H1 (cell line): Measurements from ENCODE around the gene ENO4. TPM values are rescaled to one million over a fixed set of nuclear protein-coding genes. Genes with fewer than 3 reads are reported as not detected.

Source experiments
- CTCF ChIA-PET: fragments of 300-600 bp; sonication (Branson Sonifier 250); formaldehyde crosslinking; loops from one replicate; lab custom pipeline; 2021; ENCODE audit not compliant: partially characterized antibody; lab: Charles Lee
- POLR2A ChIA-PET: fragments of 300-600 bp; sonication (Branson Sonifier 250); formaldehyde crosslinking; loops from one replicate; lab custom pipeline; 2021; ENCODE audit warnings: inconsistent platforms; ENCODE audit not compliant: partially characterized antibody; lab: Charles Lee
- DNase-seq, 2 experiments: peaks; one replicate each; pipeline versions ENCODE4 v3.0.0 to v3.0.0-alpha.2; 2010 to 2022; ENCODE audit warnings: low spot score in 2 of 2, low read depth in 1 of 2, mixed read lengths in 1 of 2
- FAIRE-seq: peaks from 2 replicates; lab custom pipeline; 2011; peaks lifted over from hg19 to GRCh38; lab: Jason Lieb, UNC
- H2AFZ ChIP-seq: 2 replicates; pipeline ENCODE4 v1.8.1; 2012; ENCODE audit warnings: low read length, inconsistent platforms
- H2AK5ac ChIP-seq: 2 replicates; pipeline ENCODE4 v1.6.1; 2013; ENCODE audit warnings: low read depth, low read length
- H2BK120ac ChIP-seq: replicated peaks from 2 replicates; pipeline ENCODE3; 2013; ENCODE audit warnings: low read depth, low read length, inconsistent platforms
- H2BK12ac ChIP-seq: 2 replicates; pipeline ENCODE4 v1.6.1; 2013; ENCODE audit warnings: low read depth, low read length
- H2BK15ac ChIP-seq: 2 replicates; pipeline ENCODE4 v1.6.1; 2013; ENCODE audit warnings: low read length
- H2BK20ac ChIP-seq: 2 replicates; pipeline ENCODE4 v1.6.1; 2013; ENCODE audit warnings: low read length
- H2BK5ac ChIP-seq: 2 replicates; pipeline ENCODE4 v1.6.1; 2013; ENCODE audit warnings: low read depth, low read length
- H3K14ac ChIP-seq: 2 replicates; pipeline ENCODE4 v1.6.1; 2013; ENCODE audit warnings: inconsistent platforms; ENCODE audit not compliant: insufficient read length
- H3K18ac ChIP-seq: 2 replicates; pipeline ENCODE4 v1.6.1; 2013; ENCODE audit warnings: low read length; ENCODE audit errors: extremely low read depth
- H3K23ac ChIP-seq: 2 replicates; pipeline ENCODE4 v1.6.1; 2013; ENCODE audit warnings: inconsistent platforms; ENCODE audit not compliant: insufficient read length
- H3K23me2 ChIP-seq: 2 replicates; pipeline ENCODE4 v1.6.1; 2013; ENCODE audit warnings: low read depth, low read length
- H3K27ac ChIP-seq: 2 replicates; pipeline ENCODE4 v1.6.1; 2011; ENCODE audit warnings: low read depth, low read length, inconsistent platforms
- H3K27me3 ChIP-seq, 4 experiments: replicated peaks in 1 of 4; 1 replicate in 1 of 4; 2 replicates in 3 of 4; pipeline versions ENCODE4 v1.6.1 to v1.8.1; 2011 to 2013; ENCODE audit warnings: low read length in 3 of 4, mild to moderate bottlenecking in 3 of 4, inconsistent platforms in 2 of 4, mixed read lengths in 2 of 4, moderate library complexity in 1 of 4; ENCODE audit not compliant: control insufficient read depth in 3 of 4, insufficient read depth in 3 of 4; ENCODE audit errors: extremely low read depth in 1 of 4
- H3K36me3 ChIP-seq, 4 experiments: 2 replicates each; pipeline versions ENCODE4 v1.6.1 to v1.8.1; 2011 to 2013; ENCODE audit warnings: mild to moderate bottlenecking in 4 of 4, low read length in 3 of 4, moderate library complexity in 2 of 4, control low read depth in 1 of 4, inconsistent platforms in 1 of 4; ENCODE audit not compliant: insufficient read depth in 4 of 4, control insufficient read depth in 2 of 4
- H3K4ac ChIP-seq: replicated peaks from 2 replicates; pipeline ENCODE3; 2013; ENCODE audit warnings: low read length, low read depth, mixed read lengths, inconsistent platforms; ENCODE audit not compliant: insufficient read length
- H3K4me1 ChIP-seq, 4 experiments: replicated peaks in 1 of 4; 1 replicate in 1 of 4; 2 replicates in 3 of 4; pipeline versions ENCODE4 v1.6.1 to v1.8.1; 2011 to 2013; ENCODE audit warnings: low read length in 3 of 4, inconsistent platforms in 2 of 4, mixed read lengths in 1 of 4; ENCODE audit not compliant: insufficient read depth in 4 of 4, control insufficient read depth in 3 of 4
- H3K4me2 ChIP-seq, 2 experiments: 2 replicates each; pipeline versions ENCODE4 v1.6.1 to v1.8.1; 2011 to 2013; ENCODE audit warnings: low read depth in 2 of 2, low read length in 2 of 2, control low read depth in 1 of 2, inconsistent platforms in 1 of 2, mild to moderate bottlenecking in 1 of 2; ENCODE audit not compliant: insufficient read depth in 1 of 2
- H3K4me3 ChIP-seq, 4 experiments: fragments of 200-600, 300-600 bp in 1 of 4; sonication (generic), shearing (Covaris generic), sonication (Bioruptor Twin) in 1 of 4; 2 replicates each; pipeline versions ENCODE4 v1.5.1 to v1.8.1; 2011 to 2016; ENCODE audit warnings: low read length in 4 of 4, low read depth in 3 of 4, control low read depth in 2 of 4, inconsistent platforms in 2 of 4, mild to moderate bottlenecking in 2 of 4, mixed read lengths in 1 of 4, moderate library complexity in 1 of 4; ENCODE audit not compliant: insufficient read depth in 2 of 4; ENCODE audit errors: extremely low read depth in 1 of 4
- H3K56ac ChIP-seq: replicated peaks from 2 replicates; pipeline ENCODE3; 2013; ENCODE audit warnings: low read depth, mild to moderate bottlenecking, mixed read lengths, low read length, inconsistent platforms; ENCODE audit not compliant: insufficient read length
- H3K79me1 ChIP-seq: 2 replicates; pipeline ENCODE4 v1.6.1; 2013; ENCODE audit warnings: low read depth, low read length, control low read depth
- H3K79me2 ChIP-seq, 2 experiments: 2 replicates each; pipeline versions ENCODE4 v1.6.1 to v1.8.1; 2012 to 2013; ENCODE audit warnings: low read length in 2 of 2, mild to moderate bottlenecking in 2 of 2, inconsistent platforms in 1 of 2; ENCODE audit not compliant: insufficient read depth in 2 of 2, control insufficient read depth in 1 of 2
- H3K9ac ChIP-seq, 4 experiments: replicated peaks in 1 of 4; 1 replicate in 1 of 4; 2 replicates in 3 of 4; pipeline versions ENCODE4 v1.6.1 to v1.8.1; 2011 to 2013; ENCODE audit warnings: low read depth in 3 of 4, low read length in 3 of 4, control low read depth in 2 of 4, mild to moderate bottlenecking in 2 of 4, moderate library complexity in 2 of 4, inconsistent platforms in 1 of 4; ENCODE audit errors: extremely low read depth in 1 of 4
- H3K9me3 ChIP-seq, 2 experiments: 2 replicates each; pipeline versions ENCODE4 v1.6.1 to v1.8.1; 2012 to 2013; ENCODE audit warnings: mild to moderate bottlenecking in 2 of 2, moderate library complexity in 2 of 2, control low read depth in 1 of 2, inconsistent platforms in 1 of 2, low read depth in 1 of 2, low read length in 1 of 2, mixed read lengths in 1 of 2; ENCODE audit not compliant: insufficient read depth in 2 of 2
- H4K20me1 ChIP-seq, 2 experiments: replicated peaks in 1 of 2; 2 replicates each; pipeline versions ENCODE3 to v1.8.1; 2011 to 2013; ENCODE audit warnings: inconsistent platforms in 2 of 2, low read length in 2 of 2, mild to moderate bottlenecking in 1 of 2; ENCODE audit not compliant: insufficient read depth in 2 of 2, control insufficient read depth in 1 of 2
- H4K5ac ChIP-seq: 2 replicates; pipeline ENCODE4 v1.6.1; 2013; ENCODE audit warnings: low read length, low read depth, mixed read lengths, inconsistent platforms; ENCODE audit not compliant: insufficient read length
- H4K8ac ChIP-seq: 2 replicates; pipeline ENCODE4 v1.8.0; 2013; ENCODE audit warnings: mild to moderate bottlenecking, moderate library complexity, low read length, inconsistent platforms; ENCODE audit not compliant: insufficient read depth; ENCODE audit errors: extremely low read depth
- H4K91ac ChIP-seq: replicated peaks from 2 replicates; pipeline ENCODE3; 2013; ENCODE audit warnings: low read length, mixed read lengths, inconsistent platforms; ENCODE audit not compliant: insufficient read length
- EZH2 ChIP-seq: fragments of 200-600 bp; sonication (generic); IDR thresholded peaks from 2 replicates; pipeline ENCODE4 v1.7.1; 2012; ENCODE audit warnings: low read depth, mild to moderate bottlenecking, moderate library complexity, low read length, inconsistent platforms; ENCODE audit not compliant: severe bottlenecking
- RXRA ChIP-seq: IDR thresholded peaks from 2 replicates; pipeline ENCODE4 v1.6.1; 2011; ENCODE audit warnings: low read depth, mild to moderate bottlenecking, low read length, moderate library complexity; ENCODE audit not compliant: insufficient read depth
- WGBS, 2 experiments: shearing (Covaris generic) in 1 of 2; methylation state at CpG; one replicate each; pipeline versions ENCODE4 v1.1.6 to v1.1.7; 2013 to 2015; ENCODE audit warnings: low lambda C conversion rate in 2 of 2, mixed read lengths in 2 of 2, inconsistent platforms in 1 of 2, low coverage in 1 of 2, missing lambda C conversion rate in 1 of 2; ENCODE audit not compliant: insufficient replicate concordance in 2 of 2, insufficient coverage in 1 of 2, insufficient read length in 1 of 2; ENCODE audit errors: extremely low coverage in 1 of 2, missing lambda C conversion rate in 1 of 2; 5-methylcytosine and 5-hydroxymethylcytosine counted together
- polyA plus RNA-seq, 7 experiments: library from polyadenylated mRNA; depleted of rRNA in 3 of 7; stranded (reverse) in 5 of 7; unstranded in 2 of 7; fragments of >200 nt in 5 of 7; fragments of 200-250 nt in 2 of 7; gene quantifications; 1 replicate in 5 of 7; 2 replicates in 1 of 7; 4 replicates in 1 of 7; pipeline versions ENCODE4 v1.2.1 to v1.2.3, GENCODE V29; 2011 to 2013; ENCODE audit warnings: missing spikeins in 2 of 7, mixed read lengths in 2 of 7
- total RNA-seq: library from RNA; stranded (reverse); fragmentation: NEBNext Ultra II Directional; extraction: Animal tissue kit (Norgen Biotek cat#: 25700); gene quantifications from 2 replicates; pipeline ENCODE4 v1.2.1, GENCODE V29; 2021

The ENO4 gene
- total and polyA plus RNA-seq, 2 of the 8 experiments (the other 6 are each of a cell fraction or from before 2014, with no cell fraction given): 0.77 TPM; not detected in 1

DNA sequence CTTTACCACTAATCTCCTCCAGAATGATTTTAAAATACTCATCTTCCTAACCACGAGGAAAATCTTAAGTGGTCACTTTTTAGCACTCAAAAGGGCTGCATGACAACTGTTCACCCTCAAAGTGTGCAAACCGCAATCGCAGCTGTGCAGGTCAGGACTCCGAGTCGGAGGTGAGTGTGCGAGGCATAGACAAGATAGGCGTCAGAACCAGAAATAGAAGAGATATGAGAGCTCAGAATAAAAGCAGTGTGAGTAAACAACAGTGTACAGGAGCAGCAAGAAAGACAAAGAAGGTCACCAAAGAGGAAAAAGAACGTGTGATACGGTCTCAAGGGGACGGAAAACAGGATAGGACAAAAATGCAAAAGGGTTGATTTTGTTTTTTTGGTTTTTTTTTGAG lies 17.5 kb upstream of the ENO4 start:
- no peak overlapping the region for H3K56ac ChIP-seq
- ChIA-PET CTCF (interaction anchor here (0.7 to 1.5 kb wide), 3 partner anchors 22 to 162 kb away, joined by 3 to 4 read pairs (median 3); no protein-coding TSS in a partner anchor), POLR2A (no interaction called here)
- H3K9ac ChIP-seq: no peak overlapping the region
- no peak overlapping the region for H4K91ac ChIP-seq
- no peaks in the 10 kb centered on the region; a peak in 1 of 8 replicates for H3K36me3 ChIP-seq
- no peak overlapping the region for H3K4me2 ChIP-seq
- H2BK20ac ChIP-seq: no peak overlapping the region
- no peaks in the 10 kb centered on the region for H3K23me2 ChIP-seq
- no peak overlapping the region for H2BK12ac ChIP-seq
- H4K5ac ChIP-seq: no peak overlapping the region
- H3K4ac ChIP-seq: no peak overlapping the region
- DNase-seq (no peak), FAIRE-seq (no peak)
- H3K18ac ChIP-seq: no peak overlapping the region
- H3K79me1 ChIP-seq: no peaks in the 10 kb centered on the region
- H3K4me3 ChIP-seq: no peak overlapping the region
- H3K23ac ChIP-seq: no peak overlapping the region
- H4K20me1 ChIP-seq: peaks cover 0 to 2% of the 10 kb centered on the region in 2 experiments
- no peaks in the 10 kb centered on the region for H3K79me2 ChIP-seq
- H3K9me3 ChIP-seq: no peaks in the 10 kb centered on the region
- H4K8ac ChIP-seq: no peak overlapping the region
- no peak overlapping the region for H2BK5ac ChIP-seq
- WGBS, 2 experiments: 85% methylated on average over 10 of the region's 10 CpGs; no CpG with 5 or more reads in 1 of the 2 experiments
- peaks cover 27 to 36% (median 29%) of the 10 kb centered on the region in 4 experiments for H3K4me1 ChIP-seq
- no peak overlapping the region for H3K27ac ChIP-seq
- no peak overlapping the region for H2BK15ac ChIP-seq
- H2BK120ac ChIP-seq: no peak overlapping the region
- H2AFZ ChIP-seq: no peak overlapping the region
- no peak overlapping the region for H3K14ac ChIP-seq
- H2AK5ac ChIP-seq: no peak overlapping the region
- no peaks in the 10 kb centered on the region for H3K27me3 ChIP-seq
- TF ChIP-seq EZH2 (no peak), RXRA (no peak)
